GM19467 (cell line): ENCODE measurements around the gene KLHL4.
"Not testable (repeated sequence)": the region's sequence is repeated elsewhere in the genome, so short reads cannot be mapped to it uniquely, and the experiment has no call there.

Source experiments
- ATAC-seq: cut with Tn5 transposase; IDR thresholded peaks from one replicate; pipeline ENCODE4 v1.9.1; 2021; ENCODE audit warnings: mild to moderate bottlenecking, moderate library complexity; ENCODE audit not compliant: unreplicated experiment

Gene KLHL4

GRCh38 chrX:87661761-87662160, 144.2 kb downstream of the KLHL4 start:
- ATAC-seq, result no peak

- no peak for ATAC-seq
Measured at GRCh38 chrX:87663421-87663820, 145.8 kb downstream of the KLHL4 start.

- ATAC-seq, result no peak
Measured at GRCh38 chrX:87664381-87664780, 146.8 kb downstream of the KLHL4 start.

GRCh38 chrX:87679849-87680248, 162.2 kb downstream of the KLHL4 start:
- no peak for ATAC-seq

- no peak for ATAC-seq
Measured at GRCh38 chrX:87687703-87688102, 170.1 kb downstream of the KLHL4 start.

- ATAC-seq, result not testable (repeated sequence)
Measured at GRCh38 chrX:87688113-87688748, 170.6 kb downstream of the KLHL4 start.

- ATAC-seq, result not testable (repeated sequence)
Measured at GRCh38 chrX:87689218-87689617, 171.6 kb downstream of the KLHL4 start.

GRCh38 chrX:87693204-87693603, 175.6 kb downstream of the KLHL4 start:
- no peak for ATAC-seq

- ATAC-seq, result no peak
Measured at GRCh38 chrX:87697409-87697808, 179.8 kb downstream of the KLHL4 start.

- ATAC-seq, result no peak
Measured at GRCh38 chrX:87702795-87703194, 185.2 kb downstream of the KLHL4 start.

- ATAC-seq, result not testable (repeated sequence)
Measured at GRCh38 chrX:87703469-87703868, 185.9 kb downstream of the KLHL4 start.

- ATAC-seq, result no peak
Measured at GRCh38 chrX:87706134-87706533, 188.5 kb downstream of the KLHL4 start.

GRCh38 chrX:87710580-87710979, 193.0 kb downstream of the KLHL4 start:
- ATAC-seq, result no peak
